Left lung (tissue), 10 donors: ENCODE results near the gene RALGAPA1. TPM values are rescaled to one million over a fixed set of nuclear protein-coding genes. Genes with fewer than 3 reads are reported as not detected.

Experiments
- ATAC-seq: fragments of 200-7000 bp; cut with Tn5 transposase; one replicate; pipeline ENCODE4 v1.9.1; 2020; ENCODE audit warnings: moderate library complexity
- DNase-seq, 4 donors: peaks; one replicate each; pipeline ENCODE4 v3.0.0-alpha.2; 2013 to 2020
- H3K27ac ChIP-seq, 2 donors: fragments of 200-600 bp; sonication (generic) in 1 of 2; one replicate each; pipeline versions ENCODE4 v1.5.0 to v1.8.0; 2020 to 2021
- H3K27me3 ChIP-seq, 2 donors: fragments of 200-600 bp; sonication (generic) in 1 of 2; one replicate each; pipeline versions ENCODE4 v1.5.0 to v1.8.0; 2020 to 2021
- H3K36me3 ChIP-seq, 2 donors: fragments of 200-600 bp; sonication (generic) in 1 of 2; one replicate each; pipeline versions ENCODE4 v1.5.0 to v1.8.0; 2020 to 2021
- H3K4me1 ChIP-seq, 2 donors: fragments of 200-600 bp; one replicate each; pipeline ENCODE4 v1.8.0; 2021
- H3K4me3 ChIP-seq, 2 donors: fragments of 200-600 bp; sonication (generic) in 1 of 2; one replicate each; pipeline versions ENCODE4 v1.5.0 to v1.8.0; 2020 to 2021; ENCODE audit warnings: mild to moderate bottlenecking in 1 of 2
- H3K9me3 ChIP-seq, 2 donors: fragments of 200-600 bp; sonication (generic) in 1 of 2; one replicate each; pipeline versions ENCODE4 v1.5.0 to v1.8.0; 2020 to 2021
- intact Hi-C, 2 donors: fragments of 100-400 bp; cut with DNase I; formaldehyde crosslinking; loops; one replicate each; pipeline versions ENCODE4 v1.11.2 to v1.14.2; 2022
- polyA plus RNA-seq, 6 donors: library from polyadenylated mRNA; unstranded; fragments of 120-200 nt; gene quantifications; one replicate each; pipeline ENCODE4 v1.2.1, GENCODE V29; 2013; ENCODE audit not compliant: insufficient read length in 6 of 6
- total RNA-seq, 2 donors: library from RNA; stranded (reverse); fragmentation: NEBNext Ultra II Directional; extraction: Animal tissue kit (Norgen Biotek cat#: 25700); gene quantifications; one replicate each; pipeline ENCODE4 v1.2.1, GENCODE V29; 2021
- TF ChIP-seq, protein P1 (sequence below), 2 donors: fragments of 200-600 bp; sonication (generic) in 1 of 2; IDR thresholded peaks; one replicate each; pipeline versions ENCODE4 v1.5.0 to v1.8.0; 2021; ENCODE audit warnings: antibody characterized with exemption in 2 of 2
- donor health status: DM: no; HTN: yes; CAD: no.
- donor health status: DM: no; HTN: no; CAD: no.

The RALGAPA1 gene
- total and polyA plus RNA-seq, 8 donors, result 42.0 to 58.7 (median 48.0) TPM

GRCh38 chr14:35495278-35495677 is 313.8 kb downstream of the RALGAPA1 start:
- DNase-seq (no peak), ATAC-seq (no peak)
- no peak overlapping the region for H3K4me3 ChIP-seq
- H3K36me3 ChIP-seq, result no peaks in the 10 kb centered on the region
- peaks cover 0 to 25% of the 10 kb centered on the region in 2 donors for H3K9me3 ChIP-seq
- H3K27me3 ChIP-seq, result no peaks in the 10 kb centered on the region
- no peaks in the 10 kb centered on the region for H3K4me1 ChIP-seq
- no peak overlapping the region for H3K27ac ChIP-seq
- TF ChIP-seq, protein P1, sequence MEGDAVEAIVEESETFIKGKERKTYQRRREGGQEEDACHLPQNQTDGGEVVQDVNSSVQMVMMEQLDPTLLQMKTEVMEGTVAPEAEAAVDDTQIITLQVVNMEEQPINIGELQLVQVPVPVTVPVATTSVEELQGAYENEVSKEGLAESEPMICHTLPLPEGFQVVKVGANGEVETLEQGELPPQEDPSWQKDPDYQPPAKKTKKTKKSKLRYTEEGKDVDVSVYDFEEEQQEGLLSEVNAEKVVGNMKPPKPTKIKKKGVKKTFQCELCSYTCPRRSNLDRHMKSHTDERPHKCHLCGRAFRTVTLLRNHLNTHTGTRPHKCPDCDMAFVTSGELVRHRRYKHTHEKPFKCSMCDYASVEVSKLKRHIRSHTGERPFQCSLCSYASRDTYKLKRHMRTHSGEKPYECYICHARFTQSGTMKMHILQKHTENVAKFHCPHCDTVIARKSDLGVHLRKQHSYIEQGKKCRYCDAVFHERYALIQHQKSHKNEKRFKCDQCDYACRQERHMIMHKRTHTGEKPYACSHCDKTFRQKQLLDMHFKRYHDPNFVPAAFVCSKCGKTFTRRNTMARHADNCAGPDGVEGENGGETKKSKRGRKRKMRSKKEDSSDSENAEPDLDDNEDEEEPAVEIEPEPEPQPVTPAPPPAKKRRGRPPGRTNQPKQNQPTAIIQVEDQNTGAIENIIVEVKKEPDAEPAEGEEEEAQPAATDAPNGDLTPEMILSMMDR (IDR thresholded peaks at IDR 0.05), result no peak
- intact Hi-C loops, result no loop called here

DNA sequence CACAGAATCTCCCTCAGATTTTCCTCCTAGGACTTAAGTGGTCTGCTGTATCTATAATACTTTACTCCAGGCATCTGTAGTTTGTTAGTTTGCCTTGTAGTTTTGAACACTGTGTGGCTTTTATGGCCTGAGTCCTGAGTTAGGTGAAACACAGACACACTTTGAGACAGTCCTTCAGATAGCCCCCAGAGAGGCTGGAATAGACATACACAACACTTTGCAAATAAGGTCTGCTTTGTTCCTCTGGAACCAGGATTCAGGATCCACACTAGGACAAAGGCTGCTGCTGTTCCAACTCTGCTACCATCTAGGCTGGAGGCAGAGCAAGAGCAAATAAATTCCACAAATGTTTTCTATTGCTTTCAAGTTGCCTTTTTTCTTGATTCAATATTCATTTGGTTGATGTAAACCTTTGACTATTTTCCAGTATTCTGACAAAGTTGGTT is 316.5 kb downstream of the RALGAPA1 start:
- Histone ChIP-seq H3K27ac (no peak overlapping the region), H3K9me3 (peaks cover 0 to 25% of the 10 kb centered on the region in 2 donors), H3K4me3 (no peak overlapping the region), H3K36me3 (no peaks in the 10 kb centered on the region), H3K4me1 (no peaks in the 10 kb centered on the region), H3K27me3 (no peaks in the 10 kb centered on the region)
- TF ChIP-seq, protein P1 (IDR thresholded peaks at IDR 0.05), result no peak
- ATAC-seq, result no peak
- intact Hi-C loops, result no loop called here
- no peak for DNase-seq

Other genes with a start within 250 kb of the RALGAPA1 start
- 1 to 10 TPM; 7.1 to 7.5 TPM for gene BRMS1L, start 17.0 kb upstream of the RALGAPA1 start, total RNA-seq
- gene BRMS1L, start 17.0 kb upstream of the RALGAPA1 start, polyA plus RNA-seq, result 10 to 100 TPM; 17.1 to 23.7 (median 21.0) TPM